B cell (primary cell): ENCODE measurements around the gene GATA1.

ENCODE experiments used
- EZH2 ChIP-seq: IDR thresholded peaks from 2 replicates; pipeline ENCODE4 v1.6.1; 2012; ENCODE audit warnings: borderline replicate concordance, low read depth, mild to moderate bottlenecking, moderate library complexity, low read length; ENCODE audit not compliant: insufficient read depth, poor library complexity, severe bottlenecking
- TF ChIP-seq, protein P1 (sequence below): fragments of 200-600 bp; IDR thresholded peaks from one replicate; pipeline ENCODE4 v1.8.0; 2022; ENCODE audit warnings: antibody characterized with exemption, mild to moderate bottlenecking

DNA sequence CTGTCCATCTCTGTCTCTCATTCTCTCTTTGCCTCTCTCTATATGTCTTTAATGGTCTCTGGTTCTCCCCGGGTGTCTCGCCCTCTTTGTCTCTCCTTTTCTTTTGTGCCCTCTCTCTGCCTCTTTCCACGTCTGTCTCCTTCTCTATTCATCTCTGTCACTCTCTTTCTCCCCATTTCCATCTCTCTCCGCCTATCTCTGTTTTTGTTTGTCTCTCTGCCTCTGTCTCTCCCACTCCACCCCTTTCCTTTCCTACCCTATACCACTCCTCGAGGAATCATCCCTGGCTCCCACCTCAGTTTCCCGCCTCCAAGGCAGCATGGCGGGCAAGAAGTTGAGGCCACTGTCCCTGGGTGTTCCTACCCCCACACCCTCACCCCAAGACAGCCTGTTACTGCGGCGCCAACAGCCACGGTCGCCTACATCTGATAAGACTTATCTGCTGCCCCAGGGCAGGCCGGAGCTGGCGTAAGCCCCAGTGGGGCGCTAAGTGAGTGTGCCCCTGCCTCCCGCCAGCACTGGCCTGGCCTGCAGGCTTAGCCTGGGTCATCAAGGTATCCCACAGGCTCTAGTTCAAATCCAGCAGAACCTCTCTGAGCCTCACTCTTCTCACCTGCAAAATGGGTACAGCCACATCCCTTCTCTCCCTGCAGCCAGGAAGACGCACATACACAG is 713 bp upstream of the GATA1 start:
- TF ChIP-seq, protein P1, sequence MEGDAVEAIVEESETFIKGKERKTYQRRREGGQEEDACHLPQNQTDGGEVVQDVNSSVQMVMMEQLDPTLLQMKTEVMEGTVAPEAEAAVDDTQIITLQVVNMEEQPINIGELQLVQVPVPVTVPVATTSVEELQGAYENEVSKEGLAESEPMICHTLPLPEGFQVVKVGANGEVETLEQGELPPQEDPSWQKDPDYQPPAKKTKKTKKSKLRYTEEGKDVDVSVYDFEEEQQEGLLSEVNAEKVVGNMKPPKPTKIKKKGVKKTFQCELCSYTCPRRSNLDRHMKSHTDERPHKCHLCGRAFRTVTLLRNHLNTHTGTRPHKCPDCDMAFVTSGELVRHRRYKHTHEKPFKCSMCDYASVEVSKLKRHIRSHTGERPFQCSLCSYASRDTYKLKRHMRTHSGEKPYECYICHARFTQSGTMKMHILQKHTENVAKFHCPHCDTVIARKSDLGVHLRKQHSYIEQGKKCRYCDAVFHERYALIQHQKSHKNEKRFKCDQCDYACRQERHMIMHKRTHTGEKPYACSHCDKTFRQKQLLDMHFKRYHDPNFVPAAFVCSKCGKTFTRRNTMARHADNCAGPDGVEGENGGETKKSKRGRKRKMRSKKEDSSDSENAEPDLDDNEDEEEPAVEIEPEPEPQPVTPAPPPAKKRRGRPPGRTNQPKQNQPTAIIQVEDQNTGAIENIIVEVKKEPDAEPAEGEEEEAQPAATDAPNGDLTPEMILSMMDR, result no peak
- no peak for TF ChIP-seq EZH2
